ENCODE results near the gene TMIGD2.
A peak's percentile ranks its signal among the peaks of the same experiment; 100 is the strongest.

DNA sequence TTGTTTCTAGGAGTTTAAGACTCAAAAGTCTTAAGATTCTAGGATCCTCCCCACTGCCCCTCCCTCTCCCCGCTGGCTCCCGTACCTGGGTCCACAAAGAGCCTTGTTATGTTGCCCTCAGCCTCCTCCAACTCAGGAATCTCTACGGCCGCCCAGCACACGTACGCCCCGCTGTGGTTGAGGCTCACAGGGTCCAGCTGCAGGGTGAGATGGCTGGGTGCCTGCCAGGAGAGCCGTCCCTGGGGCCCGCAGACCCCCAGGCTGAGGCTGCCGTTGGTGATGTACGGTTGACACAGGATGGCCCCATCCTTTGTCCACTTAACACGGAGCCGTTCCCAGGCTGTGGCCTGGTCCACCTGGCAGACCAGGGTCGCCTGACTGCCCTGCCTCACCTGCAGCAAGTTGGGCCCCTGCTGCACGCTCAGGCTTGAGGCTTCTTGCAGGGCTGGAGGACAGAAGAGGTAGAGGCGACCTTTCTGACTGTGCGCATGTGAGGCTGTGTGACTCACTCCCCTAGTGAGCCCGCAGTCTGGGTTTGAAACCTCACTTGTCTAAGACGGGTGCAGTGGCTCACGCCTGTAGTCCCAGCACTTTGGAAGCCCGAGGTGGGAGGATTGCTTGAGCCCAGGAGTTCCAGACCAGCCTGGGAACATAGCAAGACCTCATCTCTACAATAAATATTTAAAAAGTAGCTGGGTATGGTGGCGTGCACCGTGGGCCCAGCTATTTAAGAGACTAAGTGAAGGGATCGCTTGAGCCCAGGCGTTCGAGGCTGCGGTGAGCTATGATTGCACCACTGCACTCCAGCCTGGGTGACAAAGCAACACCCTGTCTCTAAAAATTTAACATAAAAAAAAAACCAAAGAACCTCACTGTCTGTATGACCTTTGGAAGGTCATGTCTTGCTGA, 4.0 kb downstream of the TMIGD2 start:
- TF ChIP-seq, protein P1, sequence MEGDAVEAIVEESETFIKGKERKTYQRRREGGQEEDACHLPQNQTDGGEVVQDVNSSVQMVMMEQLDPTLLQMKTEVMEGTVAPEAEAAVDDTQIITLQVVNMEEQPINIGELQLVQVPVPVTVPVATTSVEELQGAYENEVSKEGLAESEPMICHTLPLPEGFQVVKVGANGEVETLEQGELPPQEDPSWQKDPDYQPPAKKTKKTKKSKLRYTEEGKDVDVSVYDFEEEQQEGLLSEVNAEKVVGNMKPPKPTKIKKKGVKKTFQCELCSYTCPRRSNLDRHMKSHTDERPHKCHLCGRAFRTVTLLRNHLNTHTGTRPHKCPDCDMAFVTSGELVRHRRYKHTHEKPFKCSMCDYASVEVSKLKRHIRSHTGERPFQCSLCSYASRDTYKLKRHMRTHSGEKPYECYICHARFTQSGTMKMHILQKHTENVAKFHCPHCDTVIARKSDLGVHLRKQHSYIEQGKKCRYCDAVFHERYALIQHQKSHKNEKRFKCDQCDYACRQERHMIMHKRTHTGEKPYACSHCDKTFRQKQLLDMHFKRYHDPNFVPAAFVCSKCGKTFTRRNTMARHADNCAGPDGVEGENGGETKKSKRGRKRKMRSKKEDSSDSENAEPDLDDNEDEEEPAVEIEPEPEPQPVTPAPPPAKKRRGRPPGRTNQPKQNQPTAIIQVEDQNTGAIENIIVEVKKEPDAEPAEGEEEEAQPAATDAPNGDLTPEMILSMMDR (IDR thresholded peaks at IDR 0.05), result peak; percentile 11
- no peak for TF ChIP-seq EZH2 (IDR thresholded peaks at IDR 0.05)

Measured in neural progenitor cell (in vitro differentiated cells).